HL-60 (cell line): ENCODE measurements around the gene AKNAD1.

Experiments used
- DNase-seq, 2 experiments: peaks; one replicate each; pipeline ENCODE4 v3.0.0-alpha.2; 2010 to 2020; ENCODE audit warnings: low read depth in 1 of 2, low spot score in 1 of 2
- H3K27ac ChIP-seq: fragments of 250-450 bp; sonication (Bioruptor Pico); replicated peaks from 2 replicates; pipeline ENCODE4 v1.5.1; 2020; ENCODE audit warnings: mild to moderate bottlenecking, moderate library complexity
- H3K27me3 ChIP-seq: fragments of 250-450 bp; sonication (Bioruptor Pico); 2 replicates; pipeline ENCODE4 v1.5.1; 2021; ENCODE audit warnings: mild to moderate bottlenecking, moderate library complexity; ENCODE audit not compliant: insufficient read depth, poor library complexity, severe bottlenecking
- H3K4me3 ChIP-seq: replicated peaks from 2 replicates; pipeline ENCODE4 v1.5.1; 2011; ENCODE audit warnings: mild to moderate bottlenecking, control low read depth, low read length; ENCODE audit not compliant: insufficient read depth
- GABPA ChIP-seq: IDR thresholded peaks from 2 replicates; pipeline ENCODE4 v1.6.1; 2012; ENCODE audit warnings: low read depth
- POLR2AphosphoS5 ChIP-seq: IDR thresholded peaks from 2 replicates; pipeline ENCODE4 v1.6.1; 2012; ENCODE audit warnings: low read depth
- SPI1 ChIP-seq: IDR thresholded peaks from 2 replicates; pipeline ENCODE4 v1.6.1; 2012; ENCODE audit warnings: low read depth, mild to moderate bottlenecking, borderline replicate concordance
- TF ChIP-seq, protein P1 (sequence below): IDR thresholded peaks from one replicate; pipeline ENCODE4 v1.5.1; 2011; ENCODE audit warnings: low read length, control low read depth, inconsistent platforms; ENCODE audit not compliant: insufficient read depth
- TF ChIP-seq, protein P2 (sequence below): IDR thresholded peaks from 2 replicates; pipeline ENCODE4 v1.6.1; 2012; ENCODE audit warnings: low read depth; ENCODE audit not compliant: insufficient replicate concordance

AKNAD1 gene

DNA sequence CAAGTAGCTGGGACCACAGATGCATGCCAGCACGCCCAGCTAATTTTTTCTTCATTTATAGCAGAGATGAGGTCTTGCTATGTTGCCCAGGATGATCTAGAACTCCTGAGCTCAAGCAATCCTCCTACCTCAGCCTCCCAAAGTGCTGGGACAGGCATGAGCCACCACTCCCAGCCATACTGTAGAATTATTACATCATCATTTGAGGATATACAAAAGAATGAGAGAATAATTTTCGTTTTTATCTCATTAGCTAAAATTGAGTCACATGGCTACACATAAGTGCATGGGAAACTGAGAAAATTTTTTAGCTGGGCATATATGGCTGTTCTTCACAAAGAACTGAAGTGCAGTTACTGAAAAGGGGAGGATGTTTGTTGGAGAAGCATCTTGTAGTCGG is 89.2 kb downstream of the AKNAD1 start:
- H3K27me3 ChIP-seq = no peaks in the 10 kb centered on the region
- no peak for DNase-seq
- H3K4me3 ChIP-seq = no peak overlapping the region
- no peak overlapping the region for H3K27ac ChIP-seq
- no peak for TF ChIP-seq GABPA
- TF ChIP-seq SPI1 = no peak
- TF ChIP-seq POLR2AphosphoS5 = no peak

DNA sequence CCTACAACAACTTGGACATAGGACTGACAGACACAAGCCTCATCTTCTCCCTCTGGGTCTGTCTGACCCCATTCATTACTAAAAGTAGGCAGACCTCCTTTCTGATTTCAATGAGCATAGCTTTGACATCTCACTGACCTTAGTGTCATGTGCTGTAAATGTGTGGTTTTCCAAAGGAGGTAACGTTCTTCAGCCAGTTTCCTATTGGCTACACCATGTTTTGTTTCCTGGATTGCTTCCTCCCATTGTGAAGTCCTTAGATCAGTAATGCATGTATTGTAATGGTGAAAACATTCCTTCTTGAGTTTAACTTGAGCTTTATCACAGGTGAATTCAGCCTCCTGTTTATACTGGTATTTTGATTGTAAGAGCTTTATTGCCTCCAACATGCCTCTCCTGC is 89.8 kb downstream of the AKNAD1 start:
- DNase-seq = no peak
- no peak overlapping the region for H3K4me3 ChIP-seq
- no peak overlapping the region for H3K27ac ChIP-seq
- TF ChIP-seq, protein P1, sequence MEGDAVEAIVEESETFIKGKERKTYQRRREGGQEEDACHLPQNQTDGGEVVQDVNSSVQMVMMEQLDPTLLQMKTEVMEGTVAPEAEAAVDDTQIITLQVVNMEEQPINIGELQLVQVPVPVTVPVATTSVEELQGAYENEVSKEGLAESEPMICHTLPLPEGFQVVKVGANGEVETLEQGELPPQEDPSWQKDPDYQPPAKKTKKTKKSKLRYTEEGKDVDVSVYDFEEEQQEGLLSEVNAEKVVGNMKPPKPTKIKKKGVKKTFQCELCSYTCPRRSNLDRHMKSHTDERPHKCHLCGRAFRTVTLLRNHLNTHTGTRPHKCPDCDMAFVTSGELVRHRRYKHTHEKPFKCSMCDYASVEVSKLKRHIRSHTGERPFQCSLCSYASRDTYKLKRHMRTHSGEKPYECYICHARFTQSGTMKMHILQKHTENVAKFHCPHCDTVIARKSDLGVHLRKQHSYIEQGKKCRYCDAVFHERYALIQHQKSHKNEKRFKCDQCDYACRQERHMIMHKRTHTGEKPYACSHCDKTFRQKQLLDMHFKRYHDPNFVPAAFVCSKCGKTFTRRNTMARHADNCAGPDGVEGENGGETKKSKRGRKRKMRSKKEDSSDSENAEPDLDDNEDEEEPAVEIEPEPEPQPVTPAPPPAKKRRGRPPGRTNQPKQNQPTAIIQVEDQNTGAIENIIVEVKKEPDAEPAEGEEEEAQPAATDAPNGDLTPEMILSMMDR = no peak
- TF ChIP-seq, protein P2, sequence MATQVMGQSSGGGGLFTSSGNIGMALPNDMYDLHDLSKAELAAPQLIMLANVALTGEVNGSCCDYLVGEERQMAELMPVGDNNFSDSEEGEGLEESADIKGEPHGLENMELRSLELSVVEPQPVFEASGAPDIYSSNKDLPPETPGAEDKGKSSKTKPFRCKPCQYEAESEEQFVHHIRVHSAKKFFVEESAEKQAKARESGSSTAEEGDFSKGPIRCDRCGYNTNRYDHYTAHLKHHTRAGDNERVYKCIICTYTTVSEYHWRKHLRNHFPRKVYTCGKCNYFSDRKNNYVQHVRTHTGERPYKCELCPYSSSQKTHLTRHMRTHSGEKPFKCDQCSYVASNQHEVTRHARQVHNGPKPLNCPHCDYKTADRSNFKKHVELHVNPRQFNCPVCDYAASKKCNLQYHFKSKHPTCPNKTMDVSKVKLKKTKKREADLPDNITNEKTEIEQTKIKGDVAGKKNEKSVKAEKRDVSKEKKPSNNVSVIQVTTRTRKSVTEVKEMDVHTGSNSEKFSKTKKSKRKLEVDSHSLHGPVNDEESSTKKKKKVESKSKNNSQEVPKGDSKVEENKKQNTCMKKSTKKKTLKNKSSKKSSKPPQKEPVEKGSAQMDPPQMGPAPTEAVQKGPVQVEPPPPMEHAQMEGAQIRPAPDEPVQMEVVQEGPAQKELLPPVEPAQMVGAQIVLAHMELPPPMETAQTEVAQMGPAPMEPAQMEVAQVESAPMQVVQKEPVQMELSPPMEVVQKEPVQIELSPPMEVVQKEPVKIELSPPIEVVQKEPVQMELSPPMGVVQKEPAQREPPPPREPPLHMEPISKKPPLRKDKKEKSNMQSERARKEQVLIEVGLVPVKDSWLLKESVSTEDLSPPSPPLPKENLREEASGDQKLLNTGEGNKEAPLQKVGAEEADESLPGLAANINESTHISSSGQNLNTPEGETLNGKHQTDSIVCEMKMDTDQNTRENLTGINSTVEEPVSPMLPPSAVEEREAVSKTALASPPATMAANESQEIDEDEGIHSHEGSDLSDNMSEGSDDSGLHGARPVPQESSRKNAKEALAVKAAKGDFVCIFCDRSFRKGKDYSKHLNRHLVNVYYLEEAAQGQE = no peak
- H3K27me3 ChIP-seq = no peaks in the 10 kb centered on the region
